ENCODE measurements around the gene SPG21.

The SPG21 gene

DNA sequence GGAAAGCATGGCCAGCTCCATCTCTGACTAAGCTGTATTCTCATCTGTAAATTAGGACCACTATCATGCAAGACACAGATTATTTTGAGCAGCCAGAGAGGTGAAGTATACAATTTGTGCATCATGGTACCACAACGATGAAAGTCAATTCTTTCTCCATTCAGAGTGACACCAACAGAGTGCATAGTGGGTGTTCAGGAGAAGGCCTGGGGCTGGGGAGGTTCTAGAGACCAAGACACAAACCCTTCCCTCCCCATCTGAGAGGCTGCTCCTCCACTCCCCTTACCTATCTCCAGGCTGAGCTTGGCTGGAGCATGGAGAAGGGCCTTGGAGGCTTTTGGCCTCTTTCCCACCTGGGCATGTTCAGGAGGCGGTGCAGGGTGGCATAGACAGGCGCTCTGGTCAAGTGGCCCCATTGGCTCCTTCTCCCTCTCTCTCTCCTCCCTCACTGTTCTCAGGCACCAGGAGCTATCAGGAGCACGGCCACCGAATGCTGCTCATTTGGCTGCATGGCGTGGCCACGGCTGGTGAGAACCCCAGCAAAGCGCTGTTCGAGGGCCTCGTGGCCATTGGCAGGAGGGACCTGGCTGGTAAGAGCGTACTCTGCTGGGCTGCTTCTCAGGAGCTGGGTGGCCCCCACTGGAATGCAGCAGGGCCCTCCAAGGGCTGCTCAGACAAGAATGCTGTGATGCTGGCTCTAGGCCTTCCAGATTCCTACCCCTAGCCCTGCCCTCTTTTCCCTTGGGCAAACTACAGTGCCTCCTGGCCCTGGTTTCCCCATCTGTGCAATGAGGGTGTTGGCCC lies 40.1 kb downstream of the SPG21 start:
- no peaks in the 10 kb centered on the region for H3K27me3 ChIP-seq (replicated peaks; ENCODE audit: control insufficient read depth, insufficient read depth, low read length)
- H3K36me3 ChIP-seq (ENCODE audit: control insufficient read depth, insufficient read depth, low read length) = peaks cover 5% of the 10 kb centered on the region
- no peak for DNase-seq (ENCODE audit: extremely low read depth, insufficient read length)
- H3K4me3 ChIP-seq (replicated peaks; ENCODE audit: low read depth, low read length) = no peak overlapping the region
- TF ChIP-seq, protein P1, sequence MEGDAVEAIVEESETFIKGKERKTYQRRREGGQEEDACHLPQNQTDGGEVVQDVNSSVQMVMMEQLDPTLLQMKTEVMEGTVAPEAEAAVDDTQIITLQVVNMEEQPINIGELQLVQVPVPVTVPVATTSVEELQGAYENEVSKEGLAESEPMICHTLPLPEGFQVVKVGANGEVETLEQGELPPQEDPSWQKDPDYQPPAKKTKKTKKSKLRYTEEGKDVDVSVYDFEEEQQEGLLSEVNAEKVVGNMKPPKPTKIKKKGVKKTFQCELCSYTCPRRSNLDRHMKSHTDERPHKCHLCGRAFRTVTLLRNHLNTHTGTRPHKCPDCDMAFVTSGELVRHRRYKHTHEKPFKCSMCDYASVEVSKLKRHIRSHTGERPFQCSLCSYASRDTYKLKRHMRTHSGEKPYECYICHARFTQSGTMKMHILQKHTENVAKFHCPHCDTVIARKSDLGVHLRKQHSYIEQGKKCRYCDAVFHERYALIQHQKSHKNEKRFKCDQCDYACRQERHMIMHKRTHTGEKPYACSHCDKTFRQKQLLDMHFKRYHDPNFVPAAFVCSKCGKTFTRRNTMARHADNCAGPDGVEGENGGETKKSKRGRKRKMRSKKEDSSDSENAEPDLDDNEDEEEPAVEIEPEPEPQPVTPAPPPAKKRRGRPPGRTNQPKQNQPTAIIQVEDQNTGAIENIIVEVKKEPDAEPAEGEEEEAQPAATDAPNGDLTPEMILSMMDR (IDR thresholded peaks at IDR 0.05; ENCODE audit: insufficient read depth, low read length, poor library complexity, severe bottlenecking) = no peak

DNA sequence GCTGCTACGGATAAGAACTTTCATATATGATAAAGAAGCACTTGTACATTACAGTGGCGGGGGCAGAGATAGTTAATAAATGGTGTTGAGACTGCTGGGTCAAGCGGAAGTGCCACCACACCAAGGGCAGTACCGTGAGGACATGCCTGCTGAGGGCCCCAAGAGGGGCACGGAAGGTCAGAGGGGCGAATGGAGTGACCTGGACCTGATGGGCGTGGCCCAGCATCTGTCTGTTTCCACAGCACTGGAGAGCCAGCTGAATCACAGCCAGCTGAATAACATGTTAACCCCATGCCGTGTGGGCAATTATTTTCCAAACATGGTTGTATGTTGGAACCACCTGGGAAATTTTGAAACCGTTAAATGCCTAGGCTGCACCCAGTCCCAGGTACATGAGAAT lies 40.8 kb downstream of the SPG21 start:
- Histone ChIP-seq H3K27me3 (replicated peaks; ENCODE audit: control insufficient read depth, insufficient read depth, low read length) (no peaks in the 10 kb centered on the region), H3K4me3 (replicated peaks; ENCODE audit: low read depth, low read length) (no peak overlapping the region), H3K36me3 (ENCODE audit: control insufficient read depth, insufficient read depth, low read length) (peaks cover 7% of the 10 kb centered on the region)
- TF ChIP-seq, protein P1 (IDR thresholded peaks at IDR 0.05; ENCODE audit: insufficient read depth, low read length, poor library complexity, severe bottlenecking) = no peak
- DNase-seq (ENCODE audit: extremely low read depth, insufficient read length) = no peak

DNA sequence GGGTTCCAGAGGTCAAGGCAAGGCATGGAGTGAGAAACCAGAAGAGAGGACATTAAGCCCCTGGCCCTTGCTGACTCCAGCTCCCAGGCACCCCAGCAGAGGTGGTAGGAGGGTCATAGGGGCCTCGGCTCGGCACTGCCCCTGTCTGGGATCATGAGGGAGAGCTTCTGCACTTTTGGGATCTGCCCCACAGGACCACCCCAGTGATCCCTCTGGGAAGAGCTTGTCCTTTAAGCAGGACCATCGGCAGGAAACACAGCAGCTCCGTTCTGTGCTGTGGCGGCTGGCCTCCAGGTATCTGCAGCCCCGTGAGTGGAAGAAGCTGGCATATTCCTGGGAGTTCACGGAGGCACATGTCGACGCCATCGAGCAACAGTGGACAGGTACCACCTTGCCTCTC lies 42.5 kb downstream of the SPG21 start:
- H3K27me3 ChIP-seq (replicated peaks; ENCODE audit: control insufficient read depth, insufficient read depth, low read length) = no peaks in the 10 kb centered on the region

DNA sequence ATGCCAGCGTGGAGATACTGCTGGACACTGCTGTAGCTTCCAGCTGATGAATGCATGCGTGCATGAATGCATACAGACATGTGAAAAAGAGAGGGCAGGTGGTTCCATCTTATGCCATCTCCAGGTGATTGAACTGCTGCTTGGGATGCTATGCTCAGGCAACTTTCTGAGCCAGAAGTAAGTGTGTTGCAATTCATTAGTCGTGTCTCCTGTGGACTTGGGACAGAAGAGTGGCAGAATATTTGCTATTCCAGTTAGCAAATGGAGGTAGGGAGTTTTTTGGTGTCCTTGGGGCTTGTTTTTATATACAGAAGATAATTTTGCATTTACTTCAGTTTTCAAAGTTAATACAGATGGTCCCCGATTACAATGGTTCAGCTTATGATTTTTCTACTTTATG lies 44.8 kb downstream of the SPG21 start:
- no peaks in the 10 kb centered on the region for H3K27me3 ChIP-seq (replicated peaks; ENCODE audit: control insufficient read depth, insufficient read depth, low read length)
- H3K36me3 ChIP-seq (ENCODE audit: control insufficient read depth, insufficient read depth, low read length) = peaks cover 10% of the 10 kb centered on the region
- no peak for DNase-seq (ENCODE audit: extremely low read depth, insufficient read length)
- TF ChIP-seq, protein P1 (IDR thresholded peaks at IDR 0.05; ENCODE audit: insufficient read depth, low read length, poor library complexity, severe bottlenecking) = no peak
- no peak overlapping the region for H3K4me3 ChIP-seq (replicated peaks; ENCODE audit: low read depth, low read length)

More for the DNA sequence above, 42.5 kb downstream of the SPG21 start:
- H3K36me3 ChIP-seq (ENCODE audit: control insufficient read depth, insufficient read depth, low read length) = peaks cover 9% of the 10 kb centered on the region
- no peak for DNase-seq (ENCODE audit: extremely low read depth, insufficient read length)
- TF ChIP-seq, protein P1 (IDR thresholded peaks at IDR 0.05; ENCODE audit: insufficient read depth, low read length, poor library complexity, severe bottlenecking) = no peak
- no peak overlapping the region for H3K4me3 ChIP-seq (replicated peaks; ENCODE audit: low read depth, low read length)

DNA sequence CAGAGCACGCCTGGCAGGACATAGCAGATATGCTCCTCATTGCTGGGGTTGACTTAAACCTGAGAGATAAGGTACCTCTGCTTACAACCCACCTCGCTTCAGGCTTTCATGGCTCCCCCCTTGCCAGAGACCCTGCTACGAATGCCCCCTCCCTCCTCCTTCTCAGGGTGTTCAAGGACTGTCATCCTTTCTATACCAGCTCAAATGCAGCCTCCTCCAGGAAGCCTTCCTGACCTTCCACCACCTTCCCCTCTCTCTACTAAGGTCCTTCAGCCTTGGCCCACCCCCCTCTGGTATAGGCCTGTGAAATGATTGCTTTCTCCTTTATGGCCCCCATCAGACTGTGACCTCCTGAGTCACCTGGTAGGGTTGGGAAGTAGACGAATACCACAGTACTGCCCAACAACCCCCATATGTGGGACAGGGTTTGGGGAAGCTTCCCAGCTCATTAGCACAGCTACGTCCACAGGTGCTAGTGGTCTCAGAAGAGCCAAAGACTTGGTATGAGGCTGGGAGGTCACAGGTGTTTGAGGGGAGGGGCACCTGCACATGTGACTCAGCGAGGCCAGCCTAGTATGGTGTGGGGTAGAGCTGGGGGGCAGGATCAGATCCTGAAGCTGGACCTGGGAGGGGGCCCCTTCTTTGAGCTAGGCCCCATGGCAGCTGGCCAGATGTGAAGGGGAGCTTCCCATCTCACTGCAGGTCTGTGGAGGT lies 46.0 kb downstream of the SPG21 start:
- H3K27me3 ChIP-seq (replicated peaks; ENCODE audit: control insufficient read depth, insufficient read depth, low read length) = no peaks in the 10 kb centered on the region
- H3K4me3 ChIP-seq (replicated peaks; ENCODE audit: low read depth, low read length) = no peak overlapping the region
- TF ChIP-seq, protein P1 (IDR thresholded peaks at IDR 0.05; ENCODE audit: insufficient read depth, low read length, poor library complexity, severe bottlenecking) = no peak
- H3K36me3 ChIP-seq (ENCODE audit: control insufficient read depth, insufficient read depth, low read length) = peaks cover 10% of the 10 kb centered on the region
- DNase-seq (ENCODE audit: extremely low read depth, insufficient read length) = no peak

Data from GM06990 (cell line).